ENCODE data around the gene ZNF106.

DNA sequence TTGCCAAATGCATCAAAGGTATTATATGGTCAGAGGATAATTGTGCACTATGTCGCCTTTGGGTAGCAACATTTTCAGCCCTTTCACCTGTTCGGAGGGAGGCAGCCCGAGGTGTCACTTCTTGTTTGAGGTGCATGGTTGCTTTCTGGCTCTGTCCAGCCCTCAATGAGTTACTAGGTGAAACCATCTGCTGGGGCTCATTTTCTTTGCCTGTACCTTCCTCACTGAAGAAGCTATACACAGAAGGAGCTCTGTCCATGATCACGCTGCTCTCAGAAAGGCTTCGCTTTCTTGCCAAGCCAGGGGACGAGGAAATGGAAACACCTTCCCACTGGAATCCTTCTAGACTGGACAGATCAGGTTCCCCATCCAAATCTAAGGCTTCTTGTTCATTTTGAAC is 42.7 kb downstream of the ZNF106 start:
- TF ChIP-seq, protein P1, sequence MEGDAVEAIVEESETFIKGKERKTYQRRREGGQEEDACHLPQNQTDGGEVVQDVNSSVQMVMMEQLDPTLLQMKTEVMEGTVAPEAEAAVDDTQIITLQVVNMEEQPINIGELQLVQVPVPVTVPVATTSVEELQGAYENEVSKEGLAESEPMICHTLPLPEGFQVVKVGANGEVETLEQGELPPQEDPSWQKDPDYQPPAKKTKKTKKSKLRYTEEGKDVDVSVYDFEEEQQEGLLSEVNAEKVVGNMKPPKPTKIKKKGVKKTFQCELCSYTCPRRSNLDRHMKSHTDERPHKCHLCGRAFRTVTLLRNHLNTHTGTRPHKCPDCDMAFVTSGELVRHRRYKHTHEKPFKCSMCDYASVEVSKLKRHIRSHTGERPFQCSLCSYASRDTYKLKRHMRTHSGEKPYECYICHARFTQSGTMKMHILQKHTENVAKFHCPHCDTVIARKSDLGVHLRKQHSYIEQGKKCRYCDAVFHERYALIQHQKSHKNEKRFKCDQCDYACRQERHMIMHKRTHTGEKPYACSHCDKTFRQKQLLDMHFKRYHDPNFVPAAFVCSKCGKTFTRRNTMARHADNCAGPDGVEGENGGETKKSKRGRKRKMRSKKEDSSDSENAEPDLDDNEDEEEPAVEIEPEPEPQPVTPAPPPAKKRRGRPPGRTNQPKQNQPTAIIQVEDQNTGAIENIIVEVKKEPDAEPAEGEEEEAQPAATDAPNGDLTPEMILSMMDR (IDR thresholded peaks at IDR 0.05; ENCODE audit: insufficient read depth, low read depth, low read length) = no peak
- no peak for TF ChIP-seq EZH2 (IDR thresholded peaks at IDR 0.05; ENCODE audit: insufficient read depth, low read length)
